ENCODE measurements around the gene COL19A1. TPM values are rescaled to one million over a fixed set of nuclear protein-coding genes. Genes with fewer than 3 reads are reported as not detected.
A peak's percentile ranks its signal among the peaks of the same experiment; 100 is the strongest.

COL19A1 gene
- total and polyA plus RNA-seq, 2 experiments from 2014 or later = not detected

- TF ChIP-seq ZNF462 (CRISPR knock-in tag; IDR thresholded peaks at IDR 0.05) = no peak
Observed at GRCh38 chr6:69926745-69927144, 60.4 kb downstream of the COL19A1 start (continued).

GRCh38 chr6:69933239-69933638, 66.9 kb downstream of the COL19A1 start:
- H3K9me2 ChIP-seq (ENCODE audit: insufficient read depth) = no peaks in the 10 kb centered on the region
- H3K27me3 Mint-ChIP-seq (ENCODE audit: insufficient read depth, low read depth, poor library complexity) = no peaks in the 10 kb centered on the region
- no peaks in the 10 kb centered on the region for H3K4me1 ChIP-seq (ENCODE audit: insufficient read depth)
- H3K4me1 Mint-ChIP-seq = no peaks in the 10 kb centered on the region
- peak overlapping the region; percentile 1; the same call in 1 of the 2 replicates for H2AFZ ChIP-seq
- H3K4me2 ChIP-seq = no peak overlapping the region
- no peak overlapping the region for H3K27ac Mint-ChIP-seq
- ATAC-seq (no peak), DNase-seq (ENCODE audit: low spot score) (peak; percentile 12)
- no peaks in the 10 kb centered on the region for H3F3A ChIP-seq (replicated peaks; ENCODE audit: low read depth)
- no peaks in the 10 kb centered on the region for H3K79me2 ChIP-seq (replicated peaks; ENCODE audit: insufficient read depth)
- no peaks in the 10 kb centered on the region for H3K36me3 Mint-ChIP-seq (ENCODE audit: low read depth)
- no peak overlapping the region for H3K4me3 ChIP-seq
- no peaks in the 10 kb centered on the region for H4K20me1 ChIP-seq (replicated peaks; ENCODE audit: insufficient read depth)
- H3K27ac ChIP-seq (ENCODE audit: low read depth) = no peak overlapping the region
- no peaks in the 10 kb centered on the region for H3K36me3 ChIP-seq (ENCODE audit: insufficient read depth)
- H3K27me3 ChIP-seq (ENCODE audit: insufficient read depth) = no peaks in the 10 kb centered on the region
- H3K9me3 Mint-ChIP-seq = no peaks in the 10 kb centered on the region; the same call in 2 of the 3 replicates
- no peak overlapping the region for H3K4me3 Mint-ChIP-seq
- TF ChIP-seq JUNB (IDR thresholded peaks at IDR 0.05; ENCODE audit: unreplicated experiment) (no peak), CREB1 (CRISPR knock-in tag; IDR thresholded peaks at IDR 0.05; ENCODE audit: low read depth) (no peak), REST (IDR thresholded peaks at IDR 0.05; ENCODE audit: unreplicated experiment) (no peak), ZNF331 (CRISPR knock-in tag; IDR thresholded peaks at IDR 0.05; ENCODE audit: low read depth) (no peak), CTCF (conservative IDR thresholded peaks at IDR 0.05; ENCODE audit: low read depth in 2 of 2) (no peak), EZH2phosphoT487 (IDR thresholded peaks at IDR 0.05; ENCODE audit: unreplicated experiment) (no peak)

All from GM23338 (cell line).